HG02852 (cell line): ENCODE data around the gene ACOT4.
"Not testable (repeated sequence)": the region's sequence is repeated elsewhere in the genome, so short reads cannot be mapped to it uniquely, and the experiment has no call there.

Experiments used
- ATAC-seq: cut with Tn5 transposase; IDR thresholded peaks from one replicate; pipeline ENCODE4 v1.9.1; 2021; ENCODE audit warnings: mild to moderate bottlenecking, moderate library complexity; ENCODE audit not compliant: unreplicated experiment

The ACOT4 gene

DNA sequence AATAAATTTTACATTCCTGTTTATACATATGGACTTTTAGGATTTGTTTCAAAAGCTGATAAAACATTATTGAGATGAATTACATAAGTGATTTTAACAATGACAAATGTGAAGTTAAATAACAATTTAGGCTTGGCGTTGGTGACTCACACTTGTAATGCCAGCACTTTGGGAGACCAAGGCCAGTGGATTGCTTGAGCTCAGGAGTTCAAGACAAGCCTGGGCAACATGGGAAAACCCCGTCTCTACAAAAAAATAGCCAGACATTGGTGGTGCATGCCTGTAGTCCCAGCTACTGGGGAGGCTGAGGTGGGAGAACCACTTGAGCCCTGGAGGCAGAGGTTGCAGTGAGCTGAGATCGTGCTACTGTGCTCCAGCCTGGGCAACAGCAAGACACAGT is 15.3 kb upstream of the ACOT4 start:
- no peak for ATAC-seq

DNA sequence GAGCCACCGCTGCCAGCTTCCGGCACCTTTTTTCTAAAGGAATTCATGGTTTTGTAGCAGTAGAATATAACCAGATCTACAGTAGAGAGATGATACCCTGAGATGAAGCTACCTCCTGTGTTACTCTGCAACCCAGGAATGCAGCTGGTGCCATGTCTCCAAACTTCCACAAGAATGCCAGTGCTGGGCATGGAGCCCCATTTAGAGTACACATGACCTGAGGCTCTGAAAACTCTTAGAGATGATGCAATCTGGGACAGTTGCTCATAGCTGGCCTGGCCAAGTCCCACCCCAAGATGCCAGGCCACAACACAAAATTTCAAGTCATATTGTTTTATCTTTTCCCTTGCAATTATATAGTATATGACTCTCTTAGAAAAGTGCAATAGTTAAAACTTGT is 14.5 kb upstream of the ACOT4 start:
- ATAC-seq = not testable (repeated sequence)

DNA sequence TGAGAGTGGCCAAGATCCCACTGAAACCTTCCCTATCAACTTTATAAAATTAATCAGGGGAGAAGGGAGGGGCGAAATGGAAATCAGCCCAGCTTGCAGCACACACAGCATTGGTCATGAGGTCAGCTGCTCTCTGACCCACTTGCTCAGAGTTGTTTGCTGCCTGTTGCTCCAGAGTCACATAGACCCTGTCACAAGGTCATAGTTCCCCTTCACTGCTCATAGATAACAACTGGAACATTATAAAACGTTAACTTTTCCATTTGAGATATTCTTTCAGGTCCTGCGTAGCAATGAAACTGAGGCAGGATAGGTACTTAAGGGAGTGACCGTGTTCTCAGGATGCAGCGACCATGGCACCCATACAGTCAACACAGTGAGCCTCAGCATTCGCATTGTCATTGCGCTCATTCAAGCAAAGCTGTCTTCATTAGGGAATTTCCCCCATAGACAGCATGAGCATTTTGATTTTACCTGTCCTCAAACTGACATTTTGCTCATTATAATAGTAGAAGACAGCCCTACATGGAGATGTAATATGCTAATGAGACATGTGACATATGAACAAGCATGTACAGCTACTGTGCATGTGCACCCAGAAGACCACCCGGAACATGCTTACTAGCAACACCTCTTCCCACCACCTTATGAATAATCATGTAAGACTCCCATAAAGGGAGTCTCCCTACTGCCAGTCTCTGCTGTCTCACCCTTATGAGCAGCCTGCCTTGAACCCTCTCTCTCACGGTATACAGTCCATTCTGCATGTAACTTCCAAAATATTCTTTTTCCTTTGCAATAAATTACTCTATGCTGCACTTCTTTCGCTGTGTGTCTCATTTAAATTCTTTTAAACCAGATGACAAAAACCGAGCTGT is 9.3 kb upstream of the ACOT4 start:
- ATAC-seq = not testable (repeated sequence)

DNA sequence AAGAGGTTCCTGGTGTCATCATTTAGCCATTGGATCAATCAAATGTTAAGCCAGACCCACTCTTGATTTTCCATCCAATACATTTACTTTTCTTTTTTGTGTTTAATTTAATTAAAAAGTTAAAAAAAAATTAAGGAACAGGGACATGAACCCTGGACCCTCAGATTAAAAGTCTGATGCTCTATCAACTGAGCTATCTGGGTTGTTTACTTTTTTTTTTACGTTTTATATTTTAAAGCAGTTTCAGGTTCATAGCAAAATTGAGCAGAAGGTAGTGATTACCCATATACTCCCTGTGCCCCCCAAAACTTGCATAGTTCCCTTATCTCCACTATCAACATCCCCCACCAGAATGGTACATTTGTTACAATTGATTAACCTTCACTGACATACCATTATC is 3.0 kb upstream of the ACOT4 start:
- no peak for ATAC-seq

DNA sequence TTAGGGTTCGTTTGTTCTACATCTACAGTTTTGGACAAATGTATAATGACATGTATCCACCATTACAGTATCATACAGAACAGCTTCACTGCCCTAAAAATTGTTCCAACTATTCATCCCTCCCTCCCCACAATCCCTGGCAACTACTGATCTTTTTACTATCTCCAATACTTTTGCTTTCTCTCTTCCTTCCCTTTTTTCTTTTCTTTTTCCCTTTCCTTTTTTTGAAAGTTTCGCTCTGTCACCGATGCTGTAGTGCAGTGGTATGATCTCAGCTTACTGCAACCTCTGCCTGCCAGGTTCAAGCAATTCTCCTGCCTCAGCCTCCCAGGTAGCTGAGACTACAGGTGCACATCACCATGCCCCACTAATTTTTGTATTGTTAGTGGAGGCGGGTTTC is 2.6 kb upstream of the ACOT4 start:
- ATAC-seq = no peak

DNA sequence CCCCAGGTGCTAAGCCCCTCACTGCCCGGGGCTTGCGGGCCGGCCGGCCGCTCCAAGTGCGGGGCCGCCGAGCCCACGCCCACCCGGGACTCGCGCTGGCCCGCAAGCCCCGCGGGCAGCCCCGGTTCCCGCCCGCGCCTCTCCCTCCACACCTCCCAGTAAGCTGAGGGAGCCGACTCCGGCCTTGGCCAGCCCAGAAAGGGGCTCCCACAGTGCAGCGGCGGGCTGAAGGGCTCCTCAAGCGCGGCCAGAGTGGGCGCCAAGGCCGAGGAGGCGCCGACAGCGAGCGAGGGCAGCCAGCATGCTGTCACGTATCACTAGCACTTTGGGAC is 1.0 kb upstream of the ACOT4 start:
- not testable (repeated sequence) for ATAC-seq

DNA sequence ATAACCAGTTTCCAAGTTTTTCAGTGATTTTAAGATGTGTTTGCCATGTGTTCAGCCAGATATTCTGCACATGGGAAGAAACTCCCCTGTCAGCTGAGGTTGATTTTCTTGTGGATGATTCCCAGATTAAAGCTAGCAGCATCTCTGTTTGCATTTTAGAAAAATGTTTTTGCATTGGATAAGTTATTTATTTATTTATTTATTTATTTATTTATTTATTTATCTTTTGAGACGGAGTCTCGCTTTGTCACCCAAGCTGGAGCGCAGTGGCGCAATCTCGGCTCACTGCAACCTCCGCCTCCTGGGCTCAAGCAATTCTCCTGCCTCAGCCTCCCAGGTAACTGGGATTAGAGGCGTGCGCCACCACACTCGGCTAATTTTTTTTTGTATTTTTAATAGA is 2.8 kb downstream of the ACOT4 start:
- no peak for ATAC-seq

DNA sequence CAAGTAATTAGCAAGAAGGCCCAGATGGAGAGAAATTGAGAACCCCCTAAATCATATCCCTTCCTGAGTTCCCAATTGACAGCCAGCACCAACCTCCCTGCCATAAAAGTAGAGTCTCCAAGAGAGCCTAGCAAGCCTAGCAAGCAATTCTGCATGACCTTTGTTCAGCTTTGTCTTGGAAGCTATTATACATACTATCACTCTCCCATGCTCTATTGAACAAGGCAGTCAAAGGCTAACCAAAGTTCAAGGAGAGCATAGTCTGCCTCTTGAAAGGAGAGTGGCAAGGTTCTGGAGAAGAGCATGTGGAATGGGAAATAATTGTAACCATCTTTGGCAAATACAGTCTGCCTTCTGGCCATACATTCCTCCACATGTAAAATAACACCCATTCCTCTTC is 7.8 kb downstream of the ACOT4 start:
- no peak for ATAC-seq

DNA sequence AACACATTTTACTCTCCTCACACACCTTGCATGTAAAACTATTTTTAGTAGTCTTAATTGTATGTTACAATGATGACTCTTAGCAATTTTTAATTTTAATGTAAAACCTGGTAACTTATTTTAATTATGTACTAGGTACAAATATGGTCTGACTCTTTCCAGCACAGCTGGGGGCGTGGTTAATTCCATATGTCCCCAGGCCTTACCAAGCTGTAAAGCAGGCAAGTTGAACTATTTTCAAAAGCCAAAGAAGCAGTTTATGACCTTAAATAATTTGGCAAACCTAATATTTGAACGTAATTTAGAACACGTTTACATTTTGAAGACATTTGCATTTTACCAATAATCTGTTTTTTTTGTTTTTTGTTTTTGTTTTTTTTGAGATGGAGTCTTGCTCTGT is 11.3 kb downstream of the ACOT4 start:
- no peak for ATAC-seq

DNA sequence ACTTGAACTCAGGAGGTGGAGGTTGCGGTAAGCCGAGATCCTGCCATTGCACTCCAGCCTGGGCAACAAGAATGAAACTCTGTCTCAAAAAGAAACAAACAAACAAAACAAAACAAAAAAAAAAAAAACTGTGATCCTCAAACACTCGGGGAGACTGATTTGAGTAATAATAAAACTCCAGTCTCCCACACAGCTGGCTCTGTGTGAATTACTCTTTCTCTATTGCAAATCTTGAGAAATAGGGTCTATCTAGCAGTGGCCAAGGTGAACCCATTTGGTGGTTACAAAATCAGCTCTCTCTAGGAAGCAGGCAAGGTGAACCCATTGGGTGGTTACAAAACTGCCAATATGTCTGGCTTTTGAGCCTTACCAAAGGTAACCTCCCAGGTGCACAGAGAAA is 14.6 kb downstream of the ACOT4 start:
- no peak for ATAC-seq

DNA sequence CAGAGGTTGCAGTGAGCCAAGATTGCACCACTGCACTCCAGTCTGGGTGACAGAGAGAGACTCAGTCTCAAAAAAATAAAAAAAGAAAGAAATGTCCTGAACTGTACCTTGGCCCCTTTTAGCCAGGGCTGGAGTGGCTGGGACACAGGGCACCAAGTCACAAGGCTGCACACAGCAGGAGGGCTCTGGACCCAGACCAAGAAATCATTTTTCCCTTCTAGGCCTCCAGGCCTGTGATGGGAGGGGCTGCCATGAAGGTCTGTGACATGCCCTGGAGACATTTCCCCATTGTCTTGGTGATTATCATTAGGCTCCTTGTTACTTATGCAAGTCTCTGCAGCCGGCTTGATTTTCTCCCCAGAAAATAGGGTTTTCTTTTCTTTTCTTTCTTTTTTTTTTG is 15.6 kb downstream of the ACOT4 start:
- ATAC-seq = no peak

DNA sequence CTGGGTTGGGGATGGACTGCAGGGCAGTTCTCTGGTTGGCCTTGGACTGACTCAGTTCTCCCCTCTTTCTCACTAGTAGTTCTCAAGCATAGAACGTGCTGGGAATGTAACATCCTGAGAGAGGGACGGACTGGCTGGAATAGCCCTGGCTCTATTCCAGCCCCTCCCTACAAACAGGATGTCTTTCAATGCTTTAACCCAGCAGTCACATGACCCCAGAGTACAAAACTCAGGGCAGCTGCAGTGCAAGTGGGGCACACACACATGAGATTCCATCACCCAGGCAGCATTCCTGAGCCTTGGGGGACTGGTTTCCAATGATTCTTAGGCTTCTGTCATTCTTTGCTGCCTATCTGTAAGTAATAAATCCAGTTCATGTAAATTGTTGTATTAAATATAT is 19.0 kb downstream of the ACOT4 start:
- no peak for ATAC-seq

DNA sequence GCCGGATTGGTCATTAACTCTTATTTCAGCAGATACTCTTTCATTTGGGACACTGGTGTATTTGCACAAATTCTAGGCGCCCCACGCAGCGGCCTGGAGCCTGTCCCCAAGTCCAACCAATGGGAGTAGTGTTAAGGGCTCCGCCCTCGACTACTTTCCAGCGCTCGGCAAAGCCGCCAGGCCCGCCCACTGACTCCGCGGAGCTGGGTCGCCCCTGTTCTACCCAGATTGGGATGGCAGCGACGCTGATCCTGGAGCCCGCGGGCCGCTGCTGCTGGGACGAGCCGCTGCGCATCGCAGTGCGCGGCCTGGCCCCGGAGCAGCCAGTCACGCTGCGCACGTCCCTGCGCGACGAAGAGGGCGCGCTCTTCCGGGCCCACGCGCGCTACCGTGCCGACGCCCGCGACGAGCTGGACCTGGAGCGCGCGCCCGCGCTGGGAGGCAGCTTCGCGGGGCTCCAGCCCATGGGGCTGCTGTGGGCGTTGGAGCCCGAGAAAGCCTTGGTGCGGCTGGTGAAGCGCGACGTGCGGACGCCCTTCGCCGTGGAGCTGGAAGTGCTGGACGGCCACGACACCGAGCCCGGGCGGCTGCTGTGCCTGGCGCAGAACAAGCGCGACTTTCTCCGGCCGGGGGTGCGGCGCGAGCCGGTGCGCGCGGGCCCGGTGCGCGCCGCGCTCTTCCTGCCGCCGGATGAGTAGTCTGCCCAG is 20.8 kb downstream of the ACOT4 start, which contains the start of gene ACOT6:
Gene ACOT6, plus strand, starts transcription at position 179 of the 707 bp plus-strand sequence. Its CDS starts 55 bp downstream, at position 234.
- peak; percentile 76 for ATAC-seq

DNA sequence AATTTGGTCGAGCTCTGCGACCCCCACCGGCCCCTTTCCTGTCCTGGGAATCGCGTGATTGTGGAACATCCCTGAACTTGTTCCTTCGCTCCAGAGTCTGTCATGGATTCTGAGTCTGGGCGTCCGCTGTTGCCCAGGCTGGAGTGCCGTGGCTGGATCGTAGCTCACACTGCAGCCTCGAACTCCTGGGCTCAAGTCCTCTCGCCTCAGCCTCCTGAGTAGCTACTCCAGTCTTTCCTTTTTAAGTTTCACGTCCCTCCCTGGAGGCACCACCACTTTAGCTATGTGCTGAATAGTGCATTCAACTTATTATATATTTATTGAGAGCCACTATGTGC is 21.3 kb downstream of the ACOT4 start:
- peak; percentile 13 for ATAC-seq

DNA sequence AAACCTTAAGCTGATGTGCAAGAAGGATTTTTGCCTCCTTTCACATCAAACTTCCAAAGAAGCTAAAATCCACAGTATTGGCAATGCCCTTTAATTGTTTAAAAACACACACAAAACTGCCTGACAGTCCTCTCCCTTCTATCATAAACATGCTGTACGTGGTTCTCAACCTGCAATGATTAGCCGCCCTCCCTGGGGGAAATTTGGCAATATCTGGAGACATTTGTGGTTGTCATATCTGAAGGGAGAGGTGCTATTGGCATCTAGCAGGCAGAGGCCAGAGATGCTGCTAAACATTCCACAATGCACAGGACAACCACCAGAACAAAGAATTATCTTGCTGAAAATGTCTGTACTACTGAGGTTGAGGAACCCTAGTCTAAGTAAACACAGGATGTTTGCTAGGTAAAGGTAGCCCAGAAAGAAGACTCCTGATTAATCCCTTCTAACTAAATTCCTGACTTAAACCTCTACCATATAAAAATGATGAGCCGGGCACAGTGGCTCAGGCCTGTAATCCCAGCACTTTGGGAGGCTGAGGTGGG is 21.8 kb downstream of the ACOT4 start:
- no peak for ATAC-seq

DNA sequence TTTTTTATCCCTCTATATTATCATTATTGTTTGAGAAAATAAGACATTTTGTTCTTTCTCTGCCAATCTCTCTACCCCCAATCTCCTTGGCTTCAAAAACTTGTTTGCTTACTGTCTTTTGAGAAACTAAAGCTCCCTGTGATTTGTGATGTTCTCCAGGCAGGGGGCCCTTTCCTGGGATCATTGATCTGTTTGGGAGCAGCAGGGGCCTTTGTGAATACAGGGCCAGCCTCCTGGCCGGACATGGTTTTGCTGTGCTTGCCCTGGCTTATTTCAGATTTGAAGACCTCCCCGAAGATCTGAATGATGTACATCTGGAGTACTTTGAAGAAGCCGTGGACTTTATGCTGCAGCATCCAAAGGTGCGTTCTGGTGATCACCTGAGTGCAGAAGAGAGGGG is 25.2 kb downstream of the ACOT4 start:
- no peak for ATAC-seq

DNA sequence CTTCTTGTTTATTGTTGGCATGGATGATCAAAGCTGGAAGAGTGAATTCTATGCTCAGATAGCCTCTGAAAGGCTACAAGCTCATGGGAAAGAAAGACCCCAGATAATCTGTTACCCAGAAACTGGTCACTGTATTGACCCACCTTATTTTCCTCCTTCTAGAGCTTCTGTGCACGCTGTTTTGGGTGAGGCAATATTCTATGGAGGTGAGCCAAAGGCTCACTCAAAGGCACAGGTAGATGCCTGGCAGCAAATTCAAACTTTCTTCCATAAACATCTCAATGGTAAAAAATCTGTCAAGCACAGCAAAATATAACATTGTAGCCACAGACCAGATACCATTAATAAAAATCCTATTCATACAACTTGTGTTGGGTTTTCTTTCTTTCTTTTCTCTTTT is 27.9 kb downstream of the ACOT4 start:
- ATAC-seq = no peak

DNA sequence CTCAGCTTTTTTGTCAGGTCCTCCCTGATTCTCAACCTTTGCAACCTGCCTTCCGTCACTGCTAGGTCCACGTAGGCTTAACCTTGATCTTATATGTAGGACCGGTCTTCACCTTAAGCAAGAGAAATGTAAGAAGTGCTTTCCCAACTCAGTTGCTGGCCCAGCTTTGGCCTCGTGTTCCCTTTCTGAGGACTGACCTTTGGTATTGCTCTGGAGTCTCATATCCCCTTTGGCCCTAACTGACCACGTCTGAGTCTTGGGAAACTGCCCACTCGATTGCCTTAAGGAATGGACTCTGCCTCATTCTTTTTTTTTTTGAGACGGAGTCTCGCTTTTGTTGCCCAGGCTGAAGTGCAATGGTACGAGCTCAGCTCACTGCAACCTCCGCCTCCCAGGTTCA is 28.6 kb downstream of the ACOT4 start:
- no peak for ATAC-seq

DNA sequence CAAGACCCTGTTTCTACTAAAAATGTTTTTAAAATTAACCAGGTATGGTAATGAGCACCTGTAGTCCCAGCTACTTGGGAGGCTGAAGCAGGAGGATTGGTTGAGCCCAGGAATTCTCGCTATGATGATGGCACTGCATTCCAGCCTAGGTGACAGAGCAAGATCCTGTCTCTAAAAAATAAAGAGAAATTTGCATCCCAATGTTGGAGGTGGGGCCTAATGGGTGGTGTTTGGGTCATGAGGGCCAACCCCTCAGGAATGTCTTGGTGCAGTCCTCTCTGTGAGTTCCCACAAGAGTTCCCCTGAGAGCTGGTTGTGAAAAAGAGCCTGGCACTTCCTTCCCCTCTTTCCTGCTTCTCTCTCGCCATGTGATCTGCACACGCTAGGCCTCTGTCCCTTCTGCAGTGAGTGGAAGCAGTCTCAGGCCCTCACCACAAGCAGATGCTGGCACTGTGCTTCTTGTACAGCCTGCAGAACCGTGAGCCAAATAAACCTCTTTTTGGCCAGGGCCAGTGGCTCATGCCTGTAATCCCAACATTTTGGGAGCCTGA is 31.9 kb downstream of the ACOT4 start:
- no peak for ATAC-seq

DNA sequence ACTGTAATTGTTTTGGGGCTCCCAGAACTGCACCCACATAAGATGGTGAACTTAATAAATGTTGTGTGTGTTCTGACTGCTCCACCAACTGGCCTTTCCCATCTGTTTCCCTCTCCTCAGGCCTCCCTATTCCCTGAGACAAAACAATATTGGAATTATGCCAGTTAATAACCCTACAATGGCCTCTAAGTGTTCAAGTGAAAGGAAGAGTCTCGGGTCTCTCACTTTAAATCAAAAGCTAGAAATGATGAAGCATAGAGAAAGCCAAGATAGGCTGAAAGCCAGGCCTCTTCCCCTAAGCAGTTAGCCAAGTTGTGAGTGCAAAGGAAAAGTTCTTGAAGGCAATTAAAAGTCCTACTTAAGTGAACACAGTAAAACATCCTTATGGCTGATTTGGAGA is 34.0 kb downstream of the ACOT4 start:
- no peak for ATAC-seq

DNA sequence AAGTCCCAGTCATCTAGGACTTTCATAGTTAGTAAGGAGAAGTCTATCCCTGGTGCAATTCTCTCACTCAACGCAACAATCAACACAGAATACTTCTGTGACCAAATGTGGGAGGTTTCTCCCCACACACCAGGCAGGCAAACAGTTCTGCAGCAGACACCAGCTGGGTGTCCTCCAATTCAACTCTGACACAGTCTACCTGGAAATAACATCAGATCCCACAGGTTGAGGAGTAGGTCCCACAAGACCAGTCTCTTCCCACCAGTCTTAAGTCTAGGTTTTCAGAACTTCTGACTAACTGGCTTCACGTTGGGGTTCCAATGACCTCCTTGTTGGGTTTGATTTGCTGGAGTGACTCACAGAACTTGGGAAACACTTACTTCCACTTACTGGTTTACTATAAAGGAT is 35.5 kb downstream of the ACOT4 start:
- peak; percentile 44 for ATAC-seq
